Endometrial microvascular endothelial cells (primary cell): ENCODE data around the gene INTS2. TPM values are rescaled to one million over a fixed set of nuclear protein-coding genes. Genes with fewer than 3 reads are reported as not detected.
"Not testable (repeated sequence)": the region's sequence is repeated elsewhere in the genome, so short reads cannot be mapped to it uniquely, and the experiment has no call there.

Experiments
- in situ Hi-C: cut with HindIII; loops from 2 replicates; pipeline ENCODE4 v1.10.0; 2017; ENCODE audit warnings: low sequenced_read_pairs, low pct_unique_long_range_greater_than_20kb; ENCODE audit errors: inconsistent ontology term
- total RNA-seq: library from RNA; depleted of rRNA; stranded (reverse); fragments of >200 nt; gene quantifications from one replicate; pipeline ENCODE4 v1.2.3, GENCODE V29; 2015; ENCODE audit errors: inconsistent ontology term

Gene INTS2
- total RNA-seq, 1 donor from 2014 or later = 9.8 TPM

- in situ Hi-C loops = not testable (repeated sequence)
These were observed 67.4 kb downstream of the INTS2 start for GRCh38 chr17:61860397-61860796.

- in situ Hi-C loops = no loop called here
These were observed 71.7 kb downstream of the INTS2 start for GRCh38 chr17:61856035-61856434.

- in situ Hi-C loops = no loop called here
These were observed 74.9 kb downstream of the INTS2 start for GRCh38 chr17:61852857-61853256.

GRCh38 chr17:61849674-61850073 is 78.1 kb downstream of the INTS2 start:
- in situ Hi-C loops = no loop called here

GRCh38 chr17:61848896-61849295 is 78.9 kb downstream of the INTS2 start:
- in situ Hi-C loops = no loop called here

- in situ Hi-C loops = no loop called here
These were observed 79.5 kb downstream of the INTS2 start for GRCh38 chr17:61848247-61848646.

- in situ Hi-C loops = no loop called here
These were observed 80.1 kb downstream of the INTS2 start for GRCh38 chr17:61847659-61848058.

- in situ Hi-C loops = no loop called here
These were observed 80.9 kb downstream of the INTS2 start for GRCh38 chr17:61846761-61847375.

- in situ Hi-C loops = no loop called here
These were observed 81.7 kb downstream of the INTS2 start for GRCh38 chr17:61846088-61846487.

- in situ Hi-C loops = no loop called here
These were observed 84.3 kb downstream of the INTS2 start for GRCh38 chr17:61843435-61843834.

GRCh38 chr17:61842899-61843298 is 84.9 kb downstream of the INTS2 start:
- in situ Hi-C loops = no loop called here

- in situ Hi-C loops = no loop called here
These were observed 88.4 kb downstream of the INTS2 start for GRCh38 chr17:61839300-61839786.

- in situ Hi-C loops = no loop called here
These were observed 90.4 kb downstream of the INTS2 start for GRCh38 chr17:61837175-61838051.

- in situ Hi-C loops = no loop called here
These were observed 91.3 kb downstream of the INTS2 start for GRCh38 chr17:61836266-61837174.

GRCh38 chr17:61835606-61836005 is 92.2 kb downstream of the INTS2 start:
- in situ Hi-C loops = no loop called here

- in situ Hi-C loops = no loop called here
These were observed 93.2 kb downstream of the INTS2 start for GRCh38 chr17:61834610-61835009.

- in situ Hi-C loops = no loop called here
These were observed 94.1 kb downstream of the INTS2 start for GRCh38 chr17:61833536-61834193.

- in situ Hi-C loops = no loop called here
These were observed 95.3 kb downstream of the INTS2 start for GRCh38 chr17:61832463-61832862.

GRCh38 chr17:61831099-61831498 is 96.7 kb downstream of the INTS2 start:
- in situ Hi-C loops = no loop called here
